Measurements from ENCODE around the gene TMEM179.

GRCh38 chr14:104609666-104610065 lies 5.1 kb upstream of the TMEM179 start:
- TF ChIP-seq, protein P1, sequence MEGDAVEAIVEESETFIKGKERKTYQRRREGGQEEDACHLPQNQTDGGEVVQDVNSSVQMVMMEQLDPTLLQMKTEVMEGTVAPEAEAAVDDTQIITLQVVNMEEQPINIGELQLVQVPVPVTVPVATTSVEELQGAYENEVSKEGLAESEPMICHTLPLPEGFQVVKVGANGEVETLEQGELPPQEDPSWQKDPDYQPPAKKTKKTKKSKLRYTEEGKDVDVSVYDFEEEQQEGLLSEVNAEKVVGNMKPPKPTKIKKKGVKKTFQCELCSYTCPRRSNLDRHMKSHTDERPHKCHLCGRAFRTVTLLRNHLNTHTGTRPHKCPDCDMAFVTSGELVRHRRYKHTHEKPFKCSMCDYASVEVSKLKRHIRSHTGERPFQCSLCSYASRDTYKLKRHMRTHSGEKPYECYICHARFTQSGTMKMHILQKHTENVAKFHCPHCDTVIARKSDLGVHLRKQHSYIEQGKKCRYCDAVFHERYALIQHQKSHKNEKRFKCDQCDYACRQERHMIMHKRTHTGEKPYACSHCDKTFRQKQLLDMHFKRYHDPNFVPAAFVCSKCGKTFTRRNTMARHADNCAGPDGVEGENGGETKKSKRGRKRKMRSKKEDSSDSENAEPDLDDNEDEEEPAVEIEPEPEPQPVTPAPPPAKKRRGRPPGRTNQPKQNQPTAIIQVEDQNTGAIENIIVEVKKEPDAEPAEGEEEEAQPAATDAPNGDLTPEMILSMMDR (optimal IDR thresholded peaks at IDR 0.05 in 1 of 3, IDR thresholded peaks at IDR 0.05 in 1 of 3, conservative IDR thresholded peaks at IDR 0.05 in 1 of 3; ENCODE audit: extremely low read depth in 1 of 3, insufficient read depth in 2 of 3, low read length in 3 of 3), result no peak
- no peak for TF ChIP-seq EZH2 (IDR thresholded peaks at IDR 0.05; ENCODE audit: low read length)
